ENCODE results near the gene ELFN2. TPM values are rescaled to one million over a fixed set of nuclear protein-coding genes. Genes with fewer than 3 reads are reported as not detected.
A peak's percentile ranks its signal among the peaks of the same experiment; 100 is the strongest.

Gene ELFN2
- total and polyA plus RNA-seq, 8 donors = 0.03 to 0.89 (median 0.18) TPM; not detected in 5

GRCh38 chr22:37431366-37431765, 4.1 kb upstream of the ELFN2 start:
- intact Hi-C loops (cut with DNase I; ENCODE audit: low total_unique reads) = loop anchor here (10.0 kb wide), 1 partner anchor 117 kb away; no protein-coding TSS in a partner anchor
- TF ChIP-seq POLR2A (IDR thresholded peaks at IDR 0.05) (no peak), CTCF (IDR thresholded peaks at IDR 0.05) (no peak), EP300 (IDR thresholded peaks at IDR 0.05) (no peak), POLR2AphosphoS5 (IDR thresholded peaks at IDR 0.05) (no peak)
- no peak for DNase-seq
- Histone ChIP-seq H3K9me3 (peaks cover 0 to 5% (median 0%) of the 10 kb centered on the region in 4 donors), H3K27me3 (peaks cover 19 to 99% (median 65%) of the 10 kb centered on the region in 3 donors), H3K4me3 (no peak overlapping the region), H3K4me1 (peaks cover 12 to 21% (median 18%) of the 10 kb centered on the region in 4 donors), H3K36me3 (no peaks in the 10 kb centered on the region), H3K27ac (no peak overlapping the region)
- WGBS, 5 donors = 76 to 82% (median 79%) methylated on average over 9 of the region's 9 CpGs

- no peak overlapping the region for H3K4me3 ChIP-seq
Measured at GRCh38 chr22:37430941-37431340, 3.7 kb upstream of the ELFN2 start.

GRCh38 chr22:37428649-37429586, 1.6 kb upstream of the ELFN2 start:
- peak; percentile 47 to 80 for DNase-seq
- Histone ChIP-seq H3K4me3 (no peak overlapping the region), H3K27ac (no peak overlapping the region), H3K9me3 (peaks cover 0 to 5% (median 0%) of the 10 kb centered on the region in 4 donors), H3K36me3 (no peaks in the 10 kb centered on the region), H3K4me1 (peaks cover 12 to 26% (median 23%) of the 10 kb centered on the region in 4 donors), H3K27me3 (peaks cover 19 to 100% (median 73%) of the 10 kb centered on the region in 3 donors)
- TF ChIP-seq POLR2AphosphoS5 (IDR thresholded peaks at IDR 0.05) (no peak), CTCF (IDR thresholded peaks at IDR 0.05) (peak in 5 of 7 experiments; percentile 30 to 73 (median 55))
- 21 to 27% (median 25%) methylated on average over 8 to 15 of the region's 15 CpGs for WGBS, 5 donors
- intact Hi-C loops (cut with DNase I; ENCODE audit: low total_unique reads) = no loop called here

More at GRCh38 chr22:37430941-37431340, 3.7 kb upstream of the ELFN2 start:
- TF ChIP-seq EP300 (IDR thresholded peaks at IDR 0.05) = no peak
- no peak for TF ChIP-seq POLR2AphosphoS5 (IDR thresholded peaks at IDR 0.05)
- TF ChIP-seq CTCF (IDR thresholded peaks at IDR 0.05) = no peak
- no peak for TF ChIP-seq POLR2A (IDR thresholded peaks at IDR 0.05)
- Histone ChIP-seq H3K27me3 (peaks cover 19 to 100% (median 69%) of the 10 kb centered on the region in 3 donors), H3K27ac (no peak overlapping the region), H3K36me3 (no peaks in the 10 kb centered on the region), H3K9me3 (peaks cover 0 to 5% (median 0%) of the 10 kb centered on the region in 4 donors), H3K4me1 (peaks cover 12 to 25% (median 22%) of the 10 kb centered on the region in 4 donors)
- intact Hi-C loops (cut with DNase I; ENCODE audit: low total_unique reads) = loop anchor here (10.0 kb wide), 1 partner anchor 116 kb away; no protein-coding TSS in a partner anchor
- no peak for DNase-seq
- 63 to 82% (median 72%) methylated on average over 6 of the region's 6 CpGs for WGBS, 5 donors

- Histone ChIP-seq H3K9me3 (peaks cover 0 to 5% (median 0%) of the 10 kb centered on the region in 4 donors), H3K36me3 (no peaks in the 10 kb centered on the region), H3K27ac (no peak overlapping the region), H3K4me1 (peaks cover 12 to 26% (median 23%) of the 10 kb centered on the region in 4 donors), H3K27me3 (peaks cover 19 to 100% (median 66%) of the 10 kb centered on the region in 3 donors), H3K4me3 (peak overlapping the region; percentile 40 to 53 (median 50))
- TF ChIP-seq POLR2A (IDR thresholded peaks at IDR 0.05) = no peak
- TF ChIP-seq CTCF (IDR thresholded peaks at IDR 0.05) = no peak
- no peak for TF ChIP-seq EP300 (IDR thresholded peaks at IDR 0.05)
- no peak for TF ChIP-seq POLR2AphosphoS5 (IDR thresholded peaks at IDR 0.05)
- no peak for DNase-seq
- intact Hi-C loops (cut with DNase I; ENCODE audit: low total_unique reads) = no loop called here
- 16 to 43% (median 19%) methylated on average over 21 to 59 of the region's 59 CpGs for WGBS, 5 donors
Measured at GRCh38 chr22:37427711-37428635, 694 bp upstream of the ELFN2 start.

All from stomach (tissue), 9 donors.